ENCODE data around the gene PHC1. TPM values are rescaled to one million over a fixed set of nuclear protein-coding genes. Genes with fewer than 3 reads are reported as not detected.

The PHC1 gene
- total and polyA plus RNA-seq, 4 donors, result 33.4 to 92.6 (median 68.9) TPM

GRCh38 chr12:8906266-8907180, 7.8 kb upstream of the PHC1 start:
- WGBS (ENCODE audit: insufficient coverage), result 72% methylated on average over 11 of the region's 16 CpGs
- no peak overlapping the region for H3K27ac ChIP-seq (ENCODE audit: low read depth, low read length)
- no peak for DNase-seq (ENCODE audit: low read depth in 4 of 6, low spot score in 6 of 6)
- H3K4me1 ChIP-seq (ENCODE audit: control insufficient read depth, insufficient read depth, low read length), result no peaks in the 10 kb centered on the region
- H3K36me3 ChIP-seq (ENCODE audit: control insufficient read depth, insufficient read depth, low read length), result no peaks in the 10 kb centered on the region
- H3K9me3 ChIP-seq (ENCODE audit: control insufficient read depth, insufficient read depth, low read length), result no peaks in the 10 kb centered on the region
- H3K27me3 ChIP-seq (ENCODE audit: control insufficient read depth, insufficient read depth, low read length), result no peaks in the 10 kb centered on the region
- no peak overlapping the region for H3K4me3 ChIP-seq (ENCODE audit: low read depth, low read length)

GRCh38 chr12:8907513-8907912, 6.8 kb upstream of the PHC1 start:
- no peaks in the 10 kb centered on the region for H3K9me3 ChIP-seq (ENCODE audit: control insufficient read depth, insufficient read depth, low read length)
- WGBS (ENCODE audit: insufficient coverage), result no CpG with 5 or more reads among the region's 3 CpGs

DNA sequence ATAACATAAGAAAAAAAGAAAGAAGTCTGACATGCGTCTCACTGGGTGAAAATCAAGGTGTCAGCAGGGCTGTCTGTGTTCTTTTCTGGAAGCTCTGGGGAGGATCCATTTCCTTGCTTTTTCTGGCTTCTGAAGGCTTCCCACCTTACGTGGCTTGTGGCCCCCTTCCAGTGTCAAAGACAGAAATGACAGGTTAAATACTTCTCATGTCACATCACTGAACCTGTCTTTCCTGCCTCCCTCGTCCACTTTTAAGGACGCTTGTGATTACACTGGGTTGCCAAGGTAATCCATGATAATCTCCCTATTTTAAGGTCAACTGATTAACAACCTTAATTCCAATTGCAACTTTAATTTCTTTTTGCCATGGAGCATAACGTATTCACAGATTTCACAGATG, 4.6 kb upstream of the PHC1 start:
- Histone ChIP-seq H3K27me3 (ENCODE audit: control insufficient read depth, insufficient read depth, low read length) (no peaks in the 10 kb centered on the region), H3K4me1 (ENCODE audit: control insufficient read depth, insufficient read depth, low read length) (peaks cover 1% of the 10 kb centered on the region), H3K9me3 (ENCODE audit: control insufficient read depth, insufficient read depth, low read length) (no peaks in the 10 kb centered on the region), H3K27ac (ENCODE audit: low read depth, low read length) (no peak overlapping the region), H3K4me3 (ENCODE audit: low read depth, low read length) (no peak overlapping the region), H3K36me3 (ENCODE audit: control insufficient read depth, insufficient read depth, low read length) (no peaks in the 10 kb centered on the region)
- WGBS (ENCODE audit: insufficient coverage), result 79% methylated on average over 2 of the region's 5 CpGs
- DNase-seq (ENCODE audit: low read depth in 4 of 6, low spot score in 6 of 6), result no peak

More at GRCh38 chr12:8907513-8907912, 6.8 kb upstream of the PHC1 start:
- no peak overlapping the region for H3K4me3 ChIP-seq (ENCODE audit: low read depth, low read length)
- H3K36me3 ChIP-seq (ENCODE audit: control insufficient read depth, insufficient read depth, low read length), result no peaks in the 10 kb centered on the region
- DNase-seq (ENCODE audit: low read depth in 4 of 6, low spot score in 6 of 6), result no peak
- H3K27ac ChIP-seq (ENCODE audit: low read depth, low read length), result no peak overlapping the region
- no peaks in the 10 kb centered on the region for H3K27me3 ChIP-seq (ENCODE audit: control insufficient read depth, insufficient read depth, low read length)
- H3K4me1 ChIP-seq (ENCODE audit: control insufficient read depth, insufficient read depth, low read length), result no peaks in the 10 kb centered on the region

GRCh38 chr12:8911606-8912268, 2.6 kb upstream of the PHC1 start:
- H3K27me3 ChIP-seq (ENCODE audit: control insufficient read depth, insufficient read depth, low read length), result no peaks in the 10 kb centered on the region
- DNase-seq (ENCODE audit: low read depth in 4 of 6, low spot score in 6 of 6), result no peak
- no CpG with 5 or more reads among the region's 3 CpGs for WGBS (ENCODE audit: insufficient coverage)
- no peaks in the 10 kb centered on the region for H3K36me3 ChIP-seq (ENCODE audit: control insufficient read depth, insufficient read depth, low read length)
- H3K4me3 ChIP-seq (ENCODE audit: low read depth, low read length), result no peak overlapping the region
- H3K4me1 ChIP-seq (ENCODE audit: control insufficient read depth, insufficient read depth, low read length), result peaks cover 5% of the 10 kb centered on the region
- no peaks in the 10 kb centered on the region for H3K9me3 ChIP-seq (ENCODE audit: control insufficient read depth, insufficient read depth, low read length)
- no peak overlapping the region for H3K27ac ChIP-seq (ENCODE audit: low read depth, low read length)

DNA sequence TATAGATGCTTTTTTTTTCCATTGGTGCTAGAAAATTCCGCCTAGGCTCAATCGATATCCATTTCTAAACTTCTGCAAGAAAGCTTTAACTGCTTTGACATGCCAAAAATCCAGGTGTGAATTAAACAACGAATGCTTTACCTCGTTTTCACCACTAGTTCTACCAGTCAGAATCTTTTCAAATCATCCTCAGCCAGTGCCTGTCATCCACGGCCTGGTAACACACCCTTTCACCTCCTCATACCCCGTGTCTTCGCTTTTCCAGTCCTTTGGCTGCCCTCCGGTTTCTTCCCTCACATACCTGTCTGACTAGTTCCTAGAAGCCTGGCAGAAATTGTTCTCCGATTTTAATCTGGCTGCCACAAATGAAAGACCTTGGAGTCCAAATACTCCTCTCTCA, 1.4 kb upstream of the PHC1 start:
- Histone ChIP-seq H3K4me3 (ENCODE audit: low read depth, low read length) (peak overlapping the region; percentile 86), H3K4me1 (ENCODE audit: control insufficient read depth, insufficient read depth, low read length) (peaks cover 5% of the 10 kb centered on the region), H3K27me3 (ENCODE audit: control insufficient read depth, insufficient read depth, low read length) (no peaks in the 10 kb centered on the region), H3K9me3 (ENCODE audit: control insufficient read depth, insufficient read depth, low read length) (no peaks in the 10 kb centered on the region), H3K36me3 (ENCODE audit: control insufficient read depth, insufficient read depth, low read length) (no peaks in the 10 kb centered on the region), H3K27ac (ENCODE audit: low read depth, low read length) (peak overlapping the region; percentile 98)
- peak in 3 of 6 donors; percentile 7 to 76 (median 41) for DNase-seq (ENCODE audit: low read depth in 4 of 6, low spot score in 6 of 6)
- 13% methylated on average over 8 of the region's 9 CpGs for WGBS (ENCODE audit: insufficient coverage)

DNA sequence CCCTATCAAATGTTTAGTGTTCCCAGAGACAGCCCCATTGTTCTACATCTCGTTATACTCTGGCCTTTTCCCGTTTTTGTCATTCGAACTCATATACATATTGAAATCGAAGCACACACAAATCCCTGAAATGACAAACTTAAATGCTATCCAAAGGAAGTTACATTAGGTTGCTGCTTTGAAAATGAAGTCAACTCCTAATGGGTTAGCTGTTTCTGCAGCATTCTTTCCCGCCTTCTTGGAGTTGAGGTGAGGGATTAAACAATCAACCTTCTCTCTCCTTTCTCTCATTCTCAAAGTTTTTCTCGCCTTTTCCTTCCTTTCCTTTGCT, 642 bp upstream of the PHC1 start:
- WGBS (ENCODE audit: insufficient coverage), result 0% methylated on average over 4 of the region's 6 CpGs
- Histone ChIP-seq H3K36me3 (ENCODE audit: control insufficient read depth, insufficient read depth, low read length) (peaks cover under 1% of the 10 kb centered on the region), H3K4me3 (ENCODE audit: low read depth, low read length) (peak overlapping the region; percentile 86), H3K4me1 (ENCODE audit: control insufficient read depth, insufficient read depth, low read length) (peaks cover 5% of the 10 kb centered on the region), H3K27me3 (ENCODE audit: control insufficient read depth, insufficient read depth, low read length) (no peaks in the 10 kb centered on the region), H3K9me3 (ENCODE audit: control insufficient read depth, insufficient read depth, low read length) (no peaks in the 10 kb centered on the region), H3K27ac (ENCODE audit: low read depth, low read length) (peak overlapping the region; percentile 98)
- peak in 1 of 6 donors; percentile 22 for DNase-seq (ENCODE audit: low read depth in 4 of 6, low spot score in 6 of 6)

- Histone ChIP-seq H3K36me3 (ENCODE audit: control insufficient read depth, insufficient read depth, low read length) (peaks cover 12% of the 10 kb centered on the region), H3K4me3 (ENCODE audit: low read depth, low read length) (peak overlapping the region; percentile 83), H3K9me3 (ENCODE audit: control insufficient read depth, insufficient read depth, low read length) (no peaks in the 10 kb centered on the region), H3K27ac (ENCODE audit: low read depth, low read length) (peak overlapping the region; percentile 81), H3K4me1 (ENCODE audit: control insufficient read depth, insufficient read depth, low read length) (peaks cover 5% of the 10 kb centered on the region), H3K27me3 (ENCODE audit: control insufficient read depth, insufficient read depth, low read length) (no peaks in the 10 kb centered on the region)
- peak; percentile 5 to 69 (median 26) for DNase-seq (ENCODE audit: low read depth in 4 of 6, low spot score in 6 of 6)
- WGBS (ENCODE audit: insufficient coverage), result under 1% methylated on average over 28 of the region's 35 CpGs
Measured at GRCh38 chr12:8914716-8915526, 612 bp downstream of the PHC1 start.

DNA sequence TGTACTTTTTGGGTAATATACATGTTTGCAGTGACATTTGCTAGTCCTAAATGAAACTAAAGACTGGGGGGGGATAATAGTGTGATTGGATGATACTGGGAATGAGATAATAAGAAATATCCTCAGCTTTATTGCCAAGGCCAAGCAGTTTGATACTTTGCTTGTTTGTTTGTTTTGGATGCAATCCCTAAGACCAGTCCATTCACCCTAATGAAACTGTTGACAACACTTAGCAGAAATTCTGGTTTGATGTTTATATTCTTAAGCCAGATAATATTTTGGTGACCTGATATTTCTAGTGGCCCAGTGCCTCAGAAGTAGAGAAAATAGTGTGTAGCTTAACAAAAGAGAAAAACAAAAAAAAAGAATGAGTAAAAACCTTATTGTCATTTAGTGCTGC, 1.8 kb downstream of the PHC1 start:
- Histone ChIP-seq H3K4me1 (ENCODE audit: control insufficient read depth, insufficient read depth, low read length) (peaks cover 5% of the 10 kb centered on the region), H3K27ac (ENCODE audit: low read depth, low read length) (no peak overlapping the region), H3K36me3 (ENCODE audit: control insufficient read depth, insufficient read depth, low read length) (peaks cover 22% of the 10 kb centered on the region), H3K27me3 (ENCODE audit: control insufficient read depth, insufficient read depth, low read length) (no peaks in the 10 kb centered on the region), H3K9me3 (ENCODE audit: control insufficient read depth, insufficient read depth, low read length) (no peaks in the 10 kb centered on the region), H3K4me3 (ENCODE audit: low read depth, low read length) (no peak overlapping the region)
- no peak for DNase-seq (ENCODE audit: low read depth in 4 of 6, low spot score in 6 of 6)

GRCh38 chr12:8917031-8917430, 2.7 kb downstream of the PHC1 start:
- WGBS (ENCODE audit: insufficient coverage), result 79% methylated on average over 3 of the region's 3 CpGs
- H3K27ac ChIP-seq (ENCODE audit: low read depth, low read length), result no peak overlapping the region
- no peaks in the 10 kb centered on the region for H3K27me3 ChIP-seq (ENCODE audit: control insufficient read depth, insufficient read depth, low read length)
- no peaks in the 10 kb centered on the region for H3K9me3 ChIP-seq (ENCODE audit: control insufficient read depth, insufficient read depth, low read length)
- no peak for DNase-seq (ENCODE audit: low read depth in 4 of 6, low spot score in 6 of 6)
- H3K4me3 ChIP-seq (ENCODE audit: low read depth, low read length), result no peak overlapping the region
- peaks cover 5% of the 10 kb centered on the region for H3K4me1 ChIP-seq (ENCODE audit: control insufficient read depth, insufficient read depth, low read length)
- peaks cover 30% of the 10 kb centered on the region for H3K36me3 ChIP-seq (ENCODE audit: control insufficient read depth, insufficient read depth, low read length)
